ENCODE results near the gene CDH1.

CDH1 gene

GRCh38 chr16:68860978-68861892 lies 124.1 kb downstream of the CDH1 start:
- DNase-seq = no peak

- DNase-seq = no peak
Measured at GRCh38 chr16:68866933-68867332, 129.8 kb downstream of the CDH1 start.

GRCh38 chr16:68869492-68870088 lies 132.5 kb downstream of the CDH1 start:
- no peak for DNase-seq

- DNase-seq = no peak
Measured at GRCh38 chr16:68873635-68874471, 136.8 kb downstream of the CDH1 start.

GRCh38 chr16:68875871-68876270 lies 138.8 kb downstream of the CDH1 start:
- no peak for DNase-seq

- DNase-seq = no peak
Measured at GRCh38 chr16:68883685-68884084, 146.6 kb downstream of the CDH1 start.

- DNase-seq = no peak
Measured at GRCh38 chr16:68884401-68884800, 147.3 kb downstream of the CDH1 start.

All from NCI-H1048 (cell line).